GM23338 (cell line): ENCODE data around the gene CHD1. TPM values are rescaled to one million over a fixed set of nuclear protein-coding genes. Genes with fewer than 3 reads are reported as not detected.

Source experiments
- ATAC-seq: fragments of 200-7000 bp; cut with Tn5 transposase; 3 replicates; pipeline ENCODE4 v1.9.1; 2020
- DNase-seq: peaks from one replicate; pipeline ENCODE4 v3.0.0-alpha.2; 2015; ENCODE audit warnings: low spot score
- H2AFZ ChIP-seq: fragments of 200-600 bp; sonication (generic); 2 replicates; pipeline ENCODE4 v1.8.0; 2016; ENCODE audit warnings: antibody characterized with exemption, mild to moderate bottlenecking, moderate library complexity
- H3F3A ChIP-seq: fragments of 200-600 bp; sonication (generic); replicated peaks from 2 replicates; pipeline ENCODE4 v1.8.0; 2017; ENCODE audit warnings: antibody characterized with exemption, mixed run types, low read depth
- H3K27ac ChIP-seq: fragments of 200-600 bp; sonication (generic); 2 replicates; pipeline ENCODE4 v1.6.1; 2016; ENCODE audit warnings: low read depth
- H3K27me3 ChIP-seq: fragments of 200-600 bp; sonication (generic); 2 replicates; pipeline ENCODE4 v1.8.0; 2016; ENCODE audit warnings: mild to moderate bottlenecking, mixed run types, moderate library complexity; ENCODE audit not compliant: insufficient read depth
- H3K36me3 ChIP-seq: fragments of 200-600 bp; sonication (generic); 2 replicates; pipeline ENCODE4 v1.8.0; 2016; ENCODE audit warnings: mild to moderate bottlenecking; ENCODE audit not compliant: insufficient read depth
- H3K4me1 ChIP-seq: fragments of 200-600 bp; sonication (generic); 2 replicates; pipeline ENCODE4 v1.8.0; 2016; ENCODE audit warnings: mild to moderate bottlenecking, moderate library complexity; ENCODE audit not compliant: insufficient read depth
- H3K4me2 ChIP-seq: fragments of 200-600 bp; sonication (generic); 2 replicates; pipeline ENCODE4 v1.7.1; 2017; ENCODE audit warnings: mixed run types
- H3K4me3 ChIP-seq: fragments of 200-600 bp; sonication (generic); 2 replicates; pipeline ENCODE4 v1.6.1; 2016; ENCODE audit warnings: mixed run types
- H3K79me2 ChIP-seq: fragments of 200-600 bp; sonication (generic); replicated peaks from 2 replicates; pipeline ENCODE4 v1.8.0; 2017; ENCODE audit warnings: mild to moderate bottlenecking; ENCODE audit not compliant: insufficient read depth
- H3K9me2 ChIP-seq: fragments of 200-600 bp; sonication (generic); 2 replicates; pipeline ENCODE4 v1.8.0; 2017; ENCODE audit not compliant: insufficient read depth
- H4K20me1 ChIP-seq: fragments of 200-600 bp; sonication (generic); replicated peaks from 2 replicates; pipeline ENCODE4 v1.8.0; 2017; ENCODE audit warnings: mild to moderate bottlenecking; ENCODE audit not compliant: insufficient read depth
- H3K27ac Mint-ChIP-seq: 2 replicates; pipeline ENCODE4 v1.8.0; 2020; ENCODE audit warnings: inconsistent platforms, mild to moderate bottlenecking, moderate library complexity, mixed read lengths
- H3K27me3 Mint-ChIP-seq: 3 replicates; pipeline ENCODE4 v1.8.0; 2022; ENCODE audit warnings: low read depth, mild to moderate bottlenecking, moderate library complexity, mixed read lengths, inconsistent platforms; ENCODE audit not compliant: insufficient read depth, poor library complexity
- H3K36me3 Mint-ChIP-seq: 3 replicates; pipeline ENCODE4 v1.8.0; 2021; ENCODE audit warnings: low read depth, mild to moderate bottlenecking, inconsistent platforms, moderate library complexity, mixed read lengths
- H3K4me1 Mint-ChIP-seq: 3 replicates; pipeline ENCODE4 v1.8.0; 2020; ENCODE audit warnings: mild to moderate bottlenecking, inconsistent platforms, mixed read lengths
- H3K4me3 Mint-ChIP-seq: 3 replicates; pipeline ENCODE4 v1.8.0; 2021; ENCODE audit warnings: moderate library complexity, mild to moderate bottlenecking, inconsistent platforms, mixed read lengths
- H3K9me3 Mint-ChIP-seq: 3 replicates; pipeline ENCODE4 v1.8.0; 2020; ENCODE audit warnings: moderate library complexity, mild to moderate bottlenecking, inconsistent platforms, mixed read lengths
- CREB1 ChIP-seq: fragments of 250-450 bp; sonication (Bioruptor Pico); IDR thresholded peaks from 2 replicates; pipeline ENCODE4 v1.5.0; 2020; ENCODE audit warnings: low read depth, mild to moderate bottlenecking, moderate library complexity
- EZH2 ChIP-seq: fragments of 200-600 bp; sonication (generic); IDR thresholded peaks from one replicate; pipeline ENCODE4 v1.8.0; 2017; ENCODE audit warnings: antibody characterized with exemption, mild to moderate bottlenecking, low read depth; ENCODE audit not compliant: unreplicated experiment
- NANOG ChIP-seq: IDR thresholded peaks from 2 replicates; pipeline ENCODE4 v1.6.1; 2016; ENCODE audit warnings: antibody characterized with exemption, borderline replicate concordance
- POLR2AphosphoS5 ChIP-seq: IDR thresholded peaks from 2 replicates; pipeline ENCODE4 v1.6.1; 2016; ENCODE audit warnings: antibody characterized with exemption, low read depth
- STAT1 ChIP-seq: IDR thresholded peaks from one replicate; pipeline ENCODE4 v1.6.1; 2016; ENCODE audit warnings: antibody characterized with exemption; ENCODE audit not compliant: unreplicated experiment
- ZNF114 ChIP-seq: fragments of 250-450 bp; sonication (Bioruptor Pico); IDR thresholded peaks from 2 replicates; pipeline ENCODE4 v1.5.0; 2020; ENCODE audit warnings: mild to moderate bottlenecking, moderate library complexity
- ZNF331 ChIP-seq: fragments of 250-450 bp; sonication (Bioruptor Pico); IDR thresholded peaks from 2 replicates; pipeline ENCODE4 v1.5.0; 2020; ENCODE audit warnings: low read depth, mild to moderate bottlenecking, moderate library complexity
- polyA plus RNA-seq: library from polyadenylated mRNA; unstranded; fragments of >200 nt; fragmentation: Nextera tagmentation; extraction: Ambion mirVana; gene quantifications from 2 replicates; pipeline ENCODE4 v1.2.1, GENCODE V29; 2016
- total RNA-seq: library from RNA; depleted of rRNA; stranded (reverse); fragments of >200 nt; shearing (Covaris generic); gene quantifications from 2 replicates; pipeline ENCODE4 v1.2.3, GENCODE V29; 2014
- TF ChIP-seq, protein P1 (sequence below): fragments of 250-450 bp; sonication (Bioruptor Pico); IDR thresholded peaks from 2 replicates; pipeline ENCODE4 v1.5.0; 2020; ENCODE audit warnings: mild to moderate bottlenecking, moderate library complexity
- TF ChIP-seq, protein P2 (sequence below): IDR thresholded peaks from one replicate; pipeline ENCODE4 v1.6.1; 2018; ENCODE audit warnings: antibody characterized with exemption; ENCODE audit not compliant: unreplicated experiment
- TF ChIP-seq, protein P3 (sequence below), 2 experiments: fragments of 200-600 bp in 1 of 2; sonication (generic) in 1 of 2; conservative IDR thresholded peaks; 2 replicates each; pipeline versions ENCODE4 v1.5.1 to v1.6.1; 2016 to 2017; ENCODE audit warnings: antibody characterized with exemption in 2 of 2, low read depth in 2 of 2, mild to moderate bottlenecking in 2 of 2, moderate library complexity in 1 of 2
- TF ChIP-seq, protein P4 (sequence below): IDR thresholded peaks from 2 replicates; pipeline ENCODE4 v1.6.1; 2016; ENCODE audit warnings: antibody characterized with exemption

CHD1 gene
- total and polyA plus RNA-seq, 2 experiments from 2014 or later = 36.4 to 75.6 TPM

DNA sequence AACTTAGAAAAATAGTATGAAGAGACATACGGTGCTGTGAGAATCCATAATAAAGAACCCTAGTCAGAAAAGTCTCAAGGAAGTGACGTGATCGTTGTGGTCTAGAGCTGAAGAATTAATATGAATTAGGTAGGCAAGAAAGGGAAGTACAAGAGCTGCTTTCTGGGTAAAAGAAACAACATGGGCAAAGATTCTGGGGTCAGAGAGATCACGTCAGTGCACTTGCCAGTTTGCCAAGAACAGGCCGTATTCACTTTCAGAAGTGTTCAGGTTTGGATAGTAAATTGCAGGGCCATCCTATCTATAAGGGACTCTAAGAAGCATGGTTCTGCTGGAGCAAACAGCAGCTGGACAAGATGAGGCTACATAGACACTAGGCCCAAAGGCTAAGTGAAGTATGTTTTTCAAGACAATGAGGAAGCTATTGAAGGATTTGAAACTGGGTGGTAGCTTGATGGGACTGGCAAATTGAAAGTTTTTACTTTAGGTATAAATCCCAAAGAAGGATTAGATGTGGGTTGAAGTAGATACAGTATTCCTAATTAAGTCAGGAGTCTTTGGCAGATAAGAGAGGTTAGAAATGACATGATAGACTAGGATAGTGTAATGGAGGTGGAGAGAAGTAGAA lies 4.8 kb upstream of the CHD1 start:
- Histone ChIP-seq H3F3A (no peaks in the 10 kb centered on the region), H3K4me1 (peaks cover 21% of the 10 kb centered on the region), H2AFZ (no peak overlapping the region), H3K4me2 (no peak overlapping the region; the same call in 1 of the 2 replicates), H3K36me3 (no peaks in the 10 kb centered on the region), H3K4me3 (no peak overlapping the region), H3K27me3 (no peaks in the 10 kb centered on the region), H4K20me1 (0 out of 2 replicates have a peak, but pooled peaks cover 4% of the 10 kb centered on the region), H3K79me2 (peaks cover 16% of the 10 kb centered on the region), H3K9me2 (no peaks in the 10 kb centered on the region), H3K27ac (no peak overlapping the region)
- ATAC-seq (no peak), DNase-seq (no peak)
- Mint-ChIP-seq H3K4me3 (no peak overlapping the region), H3K27ac (no peak overlapping the region), H3K27me3 (peaks cover 9% of the 10 kb centered on the region), H3K36me3 (no peaks in the 10 kb centered on the region), H3K4me1 (peaks cover 19% of the 10 kb centered on the region; the same call in 2 of the 3 replicates), H3K9me3 (no peaks in the 10 kb centered on the region)
- TF ChIP-seq POLR2AphosphoS5 (no peak), NANOG (no peak), CREB1 (no peak), ZNF331 (CRISPR knock-in tag) (no peak), STAT1 (no peak), EZH2 (no peak), ZNF114 (CRISPR knock-in tag) (no peak)
- TF ChIP-seq, protein P1, sequence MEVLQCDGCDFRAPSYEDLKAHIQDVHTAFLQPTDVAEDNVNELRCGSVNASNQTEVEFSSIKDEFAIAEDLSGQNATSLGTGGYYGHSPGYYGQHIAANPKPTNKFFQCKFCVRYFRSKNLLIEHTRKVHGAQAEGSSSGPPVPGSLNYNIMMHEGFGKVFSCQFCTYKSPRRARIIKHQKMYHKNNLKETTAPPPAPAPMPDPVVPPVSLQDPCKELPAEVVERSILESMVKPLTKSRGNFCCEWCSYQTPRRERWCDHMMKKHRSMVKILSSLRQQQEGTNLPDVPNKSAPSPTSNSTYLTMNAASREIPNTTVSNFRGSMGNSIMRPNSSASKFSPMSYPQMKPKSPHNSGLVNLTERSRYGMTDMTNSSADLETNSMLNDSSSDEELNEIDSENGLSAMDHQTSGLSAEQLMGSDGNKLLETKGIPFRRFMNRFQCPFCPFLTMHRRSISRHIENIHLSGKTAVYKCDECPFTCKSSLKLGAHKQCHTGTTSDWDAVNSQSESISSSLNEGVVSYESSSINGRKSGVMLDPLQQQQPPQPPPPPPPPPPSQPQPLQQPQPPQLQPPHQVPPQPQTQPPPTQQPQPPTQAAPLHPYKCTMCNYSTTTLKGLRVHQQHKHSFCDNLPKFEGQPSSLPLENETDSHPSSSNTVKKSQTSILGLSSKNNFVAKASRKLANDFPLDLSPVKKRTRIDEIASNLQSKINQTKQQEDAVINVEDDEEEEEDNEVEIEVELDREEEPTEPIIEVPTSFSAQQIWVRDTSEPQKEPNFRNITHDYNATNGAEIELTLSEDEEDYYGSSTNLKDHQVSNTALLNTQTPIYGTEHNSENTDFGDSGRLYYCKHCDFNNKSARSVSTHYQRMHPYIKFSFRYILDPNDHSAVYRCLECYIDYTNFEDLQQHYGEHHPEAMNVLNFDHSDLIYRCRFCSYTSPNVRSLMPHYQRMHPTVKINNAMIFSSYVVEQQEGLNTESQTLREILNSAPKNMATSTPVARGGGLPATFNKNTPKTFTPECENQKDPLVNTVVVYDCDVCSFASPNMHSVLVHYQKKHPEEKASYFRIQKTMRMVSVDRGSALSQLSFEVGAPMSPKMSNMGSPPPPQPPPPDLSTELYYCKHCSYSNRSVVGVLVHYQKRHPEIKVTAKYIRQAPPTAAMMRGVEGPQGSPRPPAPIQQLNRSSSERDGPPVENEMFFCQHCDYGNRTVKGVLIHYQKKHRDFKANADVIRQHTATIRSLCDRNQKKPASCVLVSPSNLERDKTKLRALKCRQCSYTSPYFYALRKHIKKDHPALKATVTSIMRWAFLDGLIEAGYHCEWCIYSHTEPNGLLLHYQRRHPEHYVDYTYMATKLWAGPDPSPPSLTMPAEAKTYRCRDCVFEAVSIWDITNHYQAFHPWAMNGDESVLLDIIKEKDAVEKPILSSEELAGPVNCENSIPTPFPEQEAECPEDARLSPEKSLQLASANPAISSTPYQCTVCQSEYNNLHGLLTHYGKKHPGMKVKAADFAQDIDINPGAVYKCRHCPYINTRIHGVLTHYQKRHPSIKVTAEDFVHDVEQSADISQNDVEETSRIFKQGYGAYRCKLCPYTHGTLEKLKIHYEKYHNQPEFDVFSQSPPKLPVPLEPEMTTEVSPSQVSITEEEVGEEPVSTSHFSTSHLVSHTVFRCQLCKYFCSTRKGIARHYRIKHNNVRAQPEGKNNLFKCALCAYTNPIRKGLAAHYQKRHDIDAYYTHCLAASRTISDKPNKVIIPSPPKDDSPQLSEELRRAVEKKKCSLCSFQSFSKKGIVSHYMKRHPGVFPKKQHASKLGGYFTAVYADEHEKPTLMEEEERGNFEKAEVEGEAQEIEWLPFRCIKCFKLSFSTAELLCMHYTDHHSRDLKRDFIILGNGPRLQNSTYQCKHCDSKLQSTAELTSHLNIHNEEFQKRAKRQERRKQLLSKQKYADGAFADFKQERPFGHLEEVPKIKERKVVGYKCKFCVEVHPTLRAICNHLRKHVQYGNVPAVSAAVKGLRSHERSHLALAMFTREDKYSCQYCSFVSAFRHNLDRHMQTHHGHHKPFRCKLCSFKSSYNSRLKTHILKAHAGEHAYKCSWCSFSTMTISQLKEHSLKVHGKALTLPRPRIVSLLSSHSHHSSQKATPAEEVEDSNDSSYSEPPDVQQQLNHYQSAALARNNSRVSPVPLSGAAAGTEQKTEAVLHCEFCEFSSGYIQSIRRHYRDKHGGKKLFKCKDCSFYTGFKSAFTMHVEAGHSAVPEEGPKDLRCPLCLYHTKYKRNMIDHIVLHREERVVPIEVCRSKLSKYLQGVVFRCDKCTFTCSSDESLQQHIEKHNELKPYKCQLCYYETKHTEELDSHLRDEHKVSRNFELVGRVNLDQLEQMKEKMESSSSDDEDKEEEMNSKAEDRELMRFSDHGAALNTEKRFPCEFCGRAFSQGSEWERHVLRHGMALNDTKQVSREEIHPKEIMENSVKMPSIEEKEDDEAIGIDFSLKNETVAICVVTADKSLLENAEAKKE (CRISPR knock-in tag) = no peak
- TF ChIP-seq, protein P2, sequence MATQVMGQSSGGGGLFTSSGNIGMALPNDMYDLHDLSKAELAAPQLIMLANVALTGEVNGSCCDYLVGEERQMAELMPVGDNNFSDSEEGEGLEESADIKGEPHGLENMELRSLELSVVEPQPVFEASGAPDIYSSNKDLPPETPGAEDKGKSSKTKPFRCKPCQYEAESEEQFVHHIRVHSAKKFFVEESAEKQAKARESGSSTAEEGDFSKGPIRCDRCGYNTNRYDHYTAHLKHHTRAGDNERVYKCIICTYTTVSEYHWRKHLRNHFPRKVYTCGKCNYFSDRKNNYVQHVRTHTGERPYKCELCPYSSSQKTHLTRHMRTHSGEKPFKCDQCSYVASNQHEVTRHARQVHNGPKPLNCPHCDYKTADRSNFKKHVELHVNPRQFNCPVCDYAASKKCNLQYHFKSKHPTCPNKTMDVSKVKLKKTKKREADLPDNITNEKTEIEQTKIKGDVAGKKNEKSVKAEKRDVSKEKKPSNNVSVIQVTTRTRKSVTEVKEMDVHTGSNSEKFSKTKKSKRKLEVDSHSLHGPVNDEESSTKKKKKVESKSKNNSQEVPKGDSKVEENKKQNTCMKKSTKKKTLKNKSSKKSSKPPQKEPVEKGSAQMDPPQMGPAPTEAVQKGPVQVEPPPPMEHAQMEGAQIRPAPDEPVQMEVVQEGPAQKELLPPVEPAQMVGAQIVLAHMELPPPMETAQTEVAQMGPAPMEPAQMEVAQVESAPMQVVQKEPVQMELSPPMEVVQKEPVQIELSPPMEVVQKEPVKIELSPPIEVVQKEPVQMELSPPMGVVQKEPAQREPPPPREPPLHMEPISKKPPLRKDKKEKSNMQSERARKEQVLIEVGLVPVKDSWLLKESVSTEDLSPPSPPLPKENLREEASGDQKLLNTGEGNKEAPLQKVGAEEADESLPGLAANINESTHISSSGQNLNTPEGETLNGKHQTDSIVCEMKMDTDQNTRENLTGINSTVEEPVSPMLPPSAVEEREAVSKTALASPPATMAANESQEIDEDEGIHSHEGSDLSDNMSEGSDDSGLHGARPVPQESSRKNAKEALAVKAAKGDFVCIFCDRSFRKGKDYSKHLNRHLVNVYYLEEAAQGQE = no peak
- TF ChIP-seq, protein P3, sequence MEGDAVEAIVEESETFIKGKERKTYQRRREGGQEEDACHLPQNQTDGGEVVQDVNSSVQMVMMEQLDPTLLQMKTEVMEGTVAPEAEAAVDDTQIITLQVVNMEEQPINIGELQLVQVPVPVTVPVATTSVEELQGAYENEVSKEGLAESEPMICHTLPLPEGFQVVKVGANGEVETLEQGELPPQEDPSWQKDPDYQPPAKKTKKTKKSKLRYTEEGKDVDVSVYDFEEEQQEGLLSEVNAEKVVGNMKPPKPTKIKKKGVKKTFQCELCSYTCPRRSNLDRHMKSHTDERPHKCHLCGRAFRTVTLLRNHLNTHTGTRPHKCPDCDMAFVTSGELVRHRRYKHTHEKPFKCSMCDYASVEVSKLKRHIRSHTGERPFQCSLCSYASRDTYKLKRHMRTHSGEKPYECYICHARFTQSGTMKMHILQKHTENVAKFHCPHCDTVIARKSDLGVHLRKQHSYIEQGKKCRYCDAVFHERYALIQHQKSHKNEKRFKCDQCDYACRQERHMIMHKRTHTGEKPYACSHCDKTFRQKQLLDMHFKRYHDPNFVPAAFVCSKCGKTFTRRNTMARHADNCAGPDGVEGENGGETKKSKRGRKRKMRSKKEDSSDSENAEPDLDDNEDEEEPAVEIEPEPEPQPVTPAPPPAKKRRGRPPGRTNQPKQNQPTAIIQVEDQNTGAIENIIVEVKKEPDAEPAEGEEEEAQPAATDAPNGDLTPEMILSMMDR (conservative IDR thresholded peaks at IDR 0.05; ENCODE audit: low read depth in 2 of 2) = no peak
- TF ChIP-seq, protein P4, sequence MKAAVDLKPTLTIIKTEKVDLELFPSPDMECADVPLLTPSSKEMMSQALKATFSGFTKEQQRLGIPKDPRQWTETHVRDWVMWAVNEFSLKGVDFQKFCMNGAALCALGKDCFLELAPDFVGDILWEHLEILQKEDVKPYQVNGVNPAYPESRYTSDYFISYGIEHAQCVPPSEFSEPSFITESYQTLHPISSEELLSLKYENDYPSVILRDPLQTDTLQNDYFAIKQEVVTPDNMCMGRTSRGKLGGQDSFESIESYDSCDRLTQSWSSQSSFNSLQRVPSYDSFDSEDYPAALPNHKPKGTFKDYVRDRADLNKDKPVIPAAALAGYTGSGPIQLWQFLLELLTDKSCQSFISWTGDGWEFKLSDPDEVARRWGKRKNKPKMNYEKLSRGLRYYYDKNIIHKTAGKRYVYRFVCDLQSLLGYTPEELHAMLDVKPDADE = no peak
